ENCODE measurements around the gene MED13L. TPM values are rescaled to one million over a fixed set of nuclear protein-coding genes. Genes with fewer than 3 reads are reported as not detected.

The MED13L gene
- total and polyA plus RNA-seq, 12 donors = 9.4 to 76.5 (median 64.2) TPM

DNA sequence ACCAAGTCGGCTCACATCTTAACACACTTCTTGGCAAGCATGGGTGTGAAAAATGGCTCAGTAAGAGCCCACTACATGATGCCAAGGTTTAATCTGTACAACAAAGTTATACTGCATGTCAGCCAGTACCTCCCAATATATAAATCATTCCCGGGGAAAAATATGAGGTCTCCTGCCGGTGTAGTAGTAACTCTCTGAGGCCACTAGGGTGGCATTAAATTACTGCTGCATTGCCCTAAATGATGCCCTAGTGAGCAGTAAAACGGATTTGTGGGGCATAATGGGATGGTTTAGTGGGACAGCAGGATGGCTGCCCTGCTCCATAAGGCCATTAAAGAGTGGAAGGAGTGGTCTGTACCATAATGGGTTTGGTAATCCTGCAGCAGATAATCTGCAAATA, 267.7 kb downstream of the MED13L start:
- H3K4me3 ChIP-seq = no peak overlapping the region
- H3K4me1 ChIP-seq = peaks cover 0 to 4% (median 0%) of the 10 kb centered on the region in 9 donors
- no peaks in the 10 kb centered on the region for H3K27me3 ChIP-seq
- TF ChIP-seq CTCF (IDR thresholded peaks at IDR 0.05) = peak in 2 of 9 donors; percentile 18 to 31
- DNase-seq (no peak), ATAC-seq (no peak)
- 44 to 66% methylated on average over 4 of the region's 4 CpGs for WGBS, 2 donors
- H3K9me3 ChIP-seq = no peaks in the 10 kb centered on the region
- H3K36me3 ChIP-seq = peaks cover 0 to 100% (median 28%) of the 10 kb centered on the region in 9 donors
- intact Hi-C loops (cut with DNase I) = loop anchor here in 7 of 10 donors (5.0 to 10.0 kb wide), 9 partner anchors 125 to 695 kb away; no protein-coding TSS in a partner anchor
- no peak overlapping the region for H3K27ac ChIP-seq

DNA sequence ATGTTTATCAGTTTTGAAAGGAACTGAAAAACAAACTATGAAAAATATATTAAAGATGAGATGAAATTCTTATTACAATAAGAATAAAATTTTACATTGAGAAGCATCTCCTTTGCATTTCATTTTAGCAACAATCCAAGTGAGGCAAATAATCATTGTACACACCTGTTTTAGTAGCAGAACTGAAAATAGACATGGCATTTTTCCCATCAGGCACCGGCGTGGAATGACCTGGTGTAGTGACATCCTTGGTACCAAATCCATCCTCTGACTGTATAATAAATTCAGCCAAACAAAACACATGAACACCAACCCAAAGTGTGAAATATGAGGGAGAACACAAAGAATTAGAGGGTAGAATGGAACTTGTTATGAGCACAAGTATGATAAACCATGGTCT, 271.4 kb downstream of the MED13L start:
- 49 to 70% methylated on average over 2 of the region's 2 CpGs for WGBS, 2 donors
- Histone ChIP-seq H3K27ac (no peak overlapping the region), H3K36me3 (peaks cover 0 to 99% (median 24%) of the 10 kb centered on the region in 9 donors), H3K4me3 (no peak overlapping the region), H3K9me3 (no peaks in the 10 kb centered on the region), H3K27me3 (no peaks in the 10 kb centered on the region), H3K4me1 (peaks cover 0 to 4% (median 0%) of the 10 kb centered on the region in 9 donors)
- intact Hi-C loops (cut with DNase I) = loop anchor here in 1 of 10 donors (5.0 kb wide), 1 partner anchor 591 kb away; no protein-coding TSS in a partner anchor
- TF ChIP-seq CTCF (IDR thresholded peaks at IDR 0.05) = no peak
- no peak for DNase-seq
- ATAC-seq = no peak

DNA sequence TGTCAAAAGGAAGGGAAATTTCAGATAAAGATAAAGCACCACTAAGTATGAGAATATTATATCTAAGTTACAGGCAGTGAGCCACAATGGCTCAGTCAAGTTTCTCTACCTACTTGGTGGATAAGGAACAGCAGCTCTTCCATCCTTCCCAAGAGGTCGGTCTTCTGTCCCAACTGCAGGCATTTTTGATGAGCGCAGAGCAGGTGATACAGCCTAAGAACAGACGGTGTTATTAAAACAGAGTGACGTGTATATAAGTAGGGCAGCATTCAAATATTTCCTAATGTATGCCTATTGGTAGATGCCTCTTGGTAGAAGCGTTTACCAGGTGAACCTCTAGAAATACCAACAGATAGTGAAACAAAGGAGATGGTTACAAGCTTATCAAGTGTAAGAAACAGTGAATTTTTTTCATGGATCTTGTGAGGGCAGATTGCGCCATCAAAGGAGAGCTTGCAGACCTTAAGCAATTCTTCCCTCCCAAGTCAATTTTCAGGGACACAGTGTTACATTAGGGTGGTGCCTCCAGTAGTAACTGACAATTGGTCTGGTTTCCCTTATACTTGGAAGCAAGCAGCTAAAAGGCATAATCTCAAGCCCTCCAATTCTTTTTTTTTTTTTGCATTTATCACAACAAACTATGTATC, 274.5 kb downstream of the MED13L start:
- no peak for DNase-seq
- Histone ChIP-seq H3K4me3 (no peak overlapping the region), H3K36me3 (peaks cover 0 to 83% (median 20%) of the 10 kb centered on the region in 9 donors), H3K9me3 (no peaks in the 10 kb centered on the region), H3K27ac (no peak overlapping the region), H3K4me1 (peaks cover 0 to 9% (median 4%) of the 10 kb centered on the region in 9 donors), H3K27me3 (no peaks in the 10 kb centered on the region)
- no peak for ATAC-seq
- 95 to 97% methylated on average over 6 of the region's 6 CpGs for WGBS, 2 donors
- no peak for TF ChIP-seq CTCF (IDR thresholded peaks at IDR 0.05)
- intact Hi-C loops (cut with DNase I) = loop anchor here in 1 of 10 donors (5.0 kb wide), 1 partner anchor 599 kb away; no protein-coding TSS in a partner anchor

GRCh38 chr12:116000252-116000651, 277.2 kb downstream of the MED13L start:
- no peak overlapping the region for H3K4me3 ChIP-seq
- H3K27ac ChIP-seq = no peak overlapping the region
- intact Hi-C loops (cut with DNase I) = loop anchor here in 1 of 10 donors (5.0 kb wide), 1 partner anchor 602 kb away; no protein-coding TSS in a partner anchor
- ATAC-seq (no peak), DNase-seq (no peak)
- 87 to 88% methylated on average over 5 of the region's 5 CpGs for WGBS, 2 donors
- TF ChIP-seq CTCF (IDR thresholded peaks at IDR 0.05) = no peak
- H3K36me3 ChIP-seq = peaks cover 0 to 80% (median 32%) of the 10 kb centered on the region in 9 donors
- no peaks in the 10 kb centered on the region for H3K27me3 ChIP-seq
- H3K9me3 ChIP-seq = no peaks in the 10 kb centered on the region
- H3K4me1 ChIP-seq = peaks cover 0 to 9% (median 4%) of the 10 kb centered on the region in 9 donors

All from heart right ventricle (tissue), 16 donors.